Smooth muscle cell (in vitro differentiated cells): ENCODE measurements around the gene FGGY. TPM values are rescaled to one million over a fixed set of nuclear protein-coding genes. Genes with fewer than 3 reads are reported as not detected.
"Not testable (repeated sequence)": the region's sequence is repeated elsewhere in the genome, so short reads cannot be mapped to it uniquely, and the experiment has no call there.

ENCODE experiments used
- DNase-seq: peaks from one replicate; lab custom pipeline; 2025; ENCODE audit not compliant: unreplicated experiment; lab: John Stamatoyannopoulos, UW
- H2AFZ ChIP-seq: fragments of 200-600 bp; sonication (generic); 2 replicates; pipeline ENCODE4 v1.6.0; 2016; ENCODE audit warnings: antibody characterized with exemption, low read depth, mild to moderate bottlenecking
- H3F3A ChIP-seq: fragments of 200-600 bp; sonication (generic); 2 replicates; pipeline ENCODE4 v1.6.0; 2017; ENCODE audit warnings: antibody characterized with exemption, low read depth
- H3K27ac ChIP-seq: fragments of 200-600 bp; sonication (generic); 2 replicates; pipeline ENCODE4 v1.5.1; 2016; ENCODE audit warnings: low read depth, mild to moderate bottlenecking
- H3K27me3 ChIP-seq: fragments of 200-600 bp; sonication (generic); 2 replicates; pipeline ENCODE4 v1.6.1; 2016; ENCODE audit warnings: low read depth, mild to moderate bottlenecking
- H3K36me3 ChIP-seq: fragments of 200-600 bp; sonication (generic); 2 replicates; pipeline ENCODE4 v1.5.1; 2016; ENCODE audit warnings: low read depth
- H3K4me1 ChIP-seq: fragments of 200-600 bp; sonication (generic); 2 replicates; pipeline ENCODE4 v1.5.1; 2016; ENCODE audit warnings: low read depth
- H3K4me2 ChIP-seq: fragments of 200-600 bp; sonication (generic); 2 replicates; pipeline ENCODE4 v1.6.0; 2016; ENCODE audit warnings: mild to moderate bottlenecking
- H3K4me3 ChIP-seq: fragments of 200-600 bp; sonication (generic); 2 replicates; pipeline ENCODE4 v1.5.1; 2016; ENCODE audit warnings: mild to moderate bottlenecking
- H3K79me2 ChIP-seq: fragments of 200-600 bp; sonication (generic); 2 replicates; pipeline ENCODE4 v1.6.0; 2016; ENCODE audit warnings: low read depth, mild to moderate bottlenecking
- H3K9ac ChIP-seq: fragments of 200-600 bp; sonication (generic); 2 replicates; pipeline ENCODE4 v1.6.0; 2016; ENCODE audit warnings: low read depth
- H3K9me3 ChIP-seq: fragments of 200-600 bp; sonication (generic); replicated peaks from 2 replicates; pipeline ENCODE4 v1.5.1; 2016; ENCODE audit warnings: low read depth
- H4K20me1 ChIP-seq: fragments of 200-600 bp; sonication (generic); 2 replicates; pipeline ENCODE4 v1.6.0; 2016; ENCODE audit warnings: low read depth
- CTCF ChIP-seq: fragments of 200-600 bp; sonication (generic); IDR thresholded peaks from 2 replicates; pipeline ENCODE4 v1.5.1; 2017; ENCODE audit warnings: borderline replicate concordance, mild to moderate bottlenecking, antibody characterized with exemption; ENCODE audit not compliant: insufficient read depth, poor library complexity, severe bottlenecking
- WGBS: methylation state at CpG from one replicate; pipeline ENCODE4 v1.1.7; 2016; ENCODE audit warnings: low lambda C conversion rate; 5-methylcytosine and 5-hydroxymethylcytosine counted together
- polyA plus RNA-seq: library from polyadenylated mRNA; unstranded; fragments of >200 nt; fragmentation: Nextera tagmentation; extraction: Ambion mirVana; gene quantifications from 2 replicates; pipeline ENCODE4 v1.2.1, GENCODE V29; 2016
- total RNA-seq: library from RNA; depleted of rRNA; stranded (reverse); fragments of >200 nt; gene quantifications from 2 replicates; pipeline ENCODE4 v1.2.3, GENCODE V29; 2014

Gene FGGY
- total and polyA plus RNA-seq, 2 experiments from 2014 or later = 5.1 to 9.2 TPM

GRCh38 chr1:59468828-59469428 lies 172.0 kb downstream of the FGGY start:
- H3K9ac ChIP-seq = no peak overlapping the region
- no peaks in the 10 kb centered on the region for H3F3A ChIP-seq
- no peak for DNase-seq
- H3K36me3 ChIP-seq = no peaks in the 10 kb centered on the region
- no peak overlapping the region for H3K4me3 ChIP-seq
- H3K27me3 ChIP-seq = no peaks in the 10 kb centered on the region
- no peak for TF ChIP-seq CTCF
- H3K4me2 ChIP-seq = no peak overlapping the region
- no peaks in the 10 kb centered on the region for H4K20me1 ChIP-seq
- H3K9me3 ChIP-seq = no peaks in the 10 kb centered on the region
- 100% methylated on average over 1 of the region's 1 CpG for WGBS
- H3K79me2 ChIP-seq = no peaks in the 10 kb centered on the region
- H3K27ac ChIP-seq = no peak overlapping the region
- H3K4me1 ChIP-seq = no peaks in the 10 kb centered on the region
- no peak overlapping the region for H2AFZ ChIP-seq

- DNase-seq, H3K4me3 ChIP-seq, H3K4me1 ChIP-seq, H3K27me3 ChIP-seq, H3K79me2 ChIP-seq, H2AFZ ChIP-seq, H3F3A ChIP-seq, H3K4me2 ChIP-seq, H3K9me3 ChIP-seq, H3K9ac ChIP-seq, H3K36me3 ChIP-seq, H4K20me1 ChIP-seq, H3K27ac ChIP-seq: not testable (repeated sequence)
- WGBS = 99% methylated on average over 26 of the region's 43 CpGs
Observed at GRCh38 chr1:59471991-59472570, 175.2 kb downstream of the FGGY start.

GRCh38 chr1:59473831-59474230 lies 176.9 kb downstream of the FGGY start:
- no peaks in the 10 kb centered on the region for H3K36me3 ChIP-seq
- no peak for DNase-seq
- no peaks in the 10 kb centered on the region for H3K4me1 ChIP-seq
- no peak overlapping the region for H3K4me2 ChIP-seq
- no peak overlapping the region for H3K4me3 ChIP-seq
- no peaks in the 10 kb centered on the region for H3K27me3 ChIP-seq
- no peak overlapping the region for H2AFZ ChIP-seq
- no peaks in the 10 kb centered on the region for H4K20me1 ChIP-seq
- no peak overlapping the region for H3K27ac ChIP-seq
- no peaks in the 10 kb centered on the region for H3K9me3 ChIP-seq
- TF ChIP-seq CTCF = no peak
- no peaks in the 10 kb centered on the region for H3F3A ChIP-seq
- 96% methylated on average over 3 of the region's 3 CpGs for WGBS
- H3K9ac ChIP-seq = no peak overlapping the region
- H3K79me2 ChIP-seq = no peaks in the 10 kb centered on the region

- Histone ChIP-seq H3K4me3 (no peak overlapping the region), H3K27ac (no peak overlapping the region), H3F3A (no peaks in the 10 kb centered on the region), H3K79me2 (no peaks in the 10 kb centered on the region), H3K4me1 (no peaks in the 10 kb centered on the region), H2AFZ (no peak overlapping the region), H3K9ac (no peak overlapping the region), H3K36me3 (no peaks in the 10 kb centered on the region), H3K27me3 (no peaks in the 10 kb centered on the region), H3K9me3 (no peaks in the 10 kb centered on the region), H4K20me1 (no peaks in the 10 kb centered on the region), H3K4me2 (no peak overlapping the region)
- no peak for DNase-seq
- TF ChIP-seq CTCF = no peak
- WGBS = 95% methylated on average over 2 of the region's 2 CpGs
Observed at GRCh38 chr1:59474496-59474895, 177.6 kb downstream of the FGGY start.
